Fibroblast of lung (primary cell): ENCODE data around the gene C17orf107. TPM values are rescaled to one million over a fixed set of nuclear protein-coding genes. Genes with fewer than 3 reads are reported as not detected.

ENCODE experiments used
- DNase-seq, 2 donors: peaks; one replicate each; pipeline versions ENCODE4 v3.0.0 to v3.0.0-alpha.2; 2010; ENCODE audit warnings: low read depth in 2 of 2
- H2AFZ ChIP-seq: 2 replicates; pipeline ENCODE4 v1.5.1; 2012; ENCODE audit warnings: low read length, control low read depth, inconsistent platforms
- H3K27ac ChIP-seq: 2 replicates; pipeline ENCODE4 v1.5.1; 2011; ENCODE audit warnings: low read length, control low read depth; ENCODE audit not compliant: insufficient read depth
- H3K27me3 ChIP-seq: 2 replicates; pipeline ENCODE4 v1.5.1; 2011; ENCODE audit warnings: mild to moderate bottlenecking, low read length; ENCODE audit not compliant: control insufficient read depth, insufficient read depth
- H3K36me3 ChIP-seq: 2 replicates; pipeline ENCODE4 v1.5.1; 2011; ENCODE audit warnings: low read length; ENCODE audit not compliant: control insufficient read depth, insufficient read depth
- H3K4me1 ChIP-seq: 2 replicates; pipeline ENCODE4 v1.5.1; 2011; ENCODE audit warnings: low read length; ENCODE audit not compliant: control insufficient read depth, insufficient read depth; ENCODE audit errors: extremely low read depth
- H3K4me2 ChIP-seq: 2 replicates; pipeline ENCODE4 v1.5.1; 2011; ENCODE audit warnings: low read length, control low read depth; ENCODE audit not compliant: insufficient read depth; ENCODE audit errors: extremely low read depth
- H3K4me3 ChIP-seq, 4 experiments: fragments of 200-600 bp in 1 of 4; sonication (generic) in 1 of 4; replicated peaks in 1 of 4; 2 replicates each; pipeline ENCODE4 v1.5.1; 2011 to 2016; ENCODE audit warnings: low read length in 4 of 4, low read depth in 3 of 4, mild to moderate bottlenecking in 3 of 4, control low read depth in 2 of 4, inconsistent platforms in 1 of 4, mixed read lengths in 1 of 4; ENCODE audit not compliant: insufficient read depth in 1 of 4; ENCODE audit errors: control extremely low read depth in 1 of 4
- H3K79me2 ChIP-seq: 2 replicates; pipeline ENCODE4 v1.5.1; 2012; ENCODE audit warnings: mild to moderate bottlenecking, low read length, inconsistent platforms; ENCODE audit not compliant: control insufficient read depth, insufficient read depth
- H3K9ac ChIP-seq: 2 replicates; pipeline ENCODE4 v1.5.1; 2011; ENCODE audit warnings: mild to moderate bottlenecking, low read length, control low read depth; ENCODE audit not compliant: insufficient read depth
- H3K9me3 ChIP-seq: 2 replicates; pipeline ENCODE4 v1.5.1; 2012; ENCODE audit warnings: low read depth, low read length; ENCODE audit not compliant: control insufficient read depth, insufficient read depth
- H4K20me1 ChIP-seq: 2 replicates; pipeline ENCODE4 v1.5.1; 2011; ENCODE audit warnings: low read length; ENCODE audit not compliant: control insufficient read depth, insufficient read depth; ENCODE audit errors: extremely low read depth
- EZH2 ChIP-seq: IDR thresholded peaks from 2 replicates; pipeline ENCODE4 v1.5.1; 2012; ENCODE audit warnings: low read length, control low read depth, mild to moderate bottlenecking; ENCODE audit errors: missing control alignments
- polyA plus RNA-seq, 2 donors: library from polyadenylated mRNA; depleted of rRNA in 1 of 2; stranded (reverse) in 1 of 2; unstranded in 1 of 2; fragments of >200 nt; gene quantifications; 2 replicates each; pipeline ENCODE4 v1.2.1, GENCODE V29; 2011 to 2012; ENCODE audit warnings: missing spikeins in 1 of 2
- total RNA-seq: library from RNA; depleted of rRNA; stranded (reverse); fragments of >200 nt; gene quantifications from 2 replicates; pipeline ENCODE4 v1.2.1, GENCODE V29; 2014
- TF ChIP-seq, protein P1 (sequence below), 2 donors: IDR thresholded peaks in 1 of 2; conservative IDR thresholded peaks in 1 of 2; 1 replicate in 1 of 2; 2 replicates in 1 of 2; pipeline ENCODE4 v1.5.1; 2011 to 2012; ENCODE audit warnings: low read length in 2 of 2, control low read depth in 1 of 2, inconsistent platforms in 1 of 2, low read depth in 1 of 2, mild to moderate bottlenecking in 1 of 2

C17orf107 gene
- total and polyA plus RNA-seq, 2 donors (not counting 1 experiment from before 2014, with no cell fraction given): 0.67 to 1.8 TPM

DNA sequence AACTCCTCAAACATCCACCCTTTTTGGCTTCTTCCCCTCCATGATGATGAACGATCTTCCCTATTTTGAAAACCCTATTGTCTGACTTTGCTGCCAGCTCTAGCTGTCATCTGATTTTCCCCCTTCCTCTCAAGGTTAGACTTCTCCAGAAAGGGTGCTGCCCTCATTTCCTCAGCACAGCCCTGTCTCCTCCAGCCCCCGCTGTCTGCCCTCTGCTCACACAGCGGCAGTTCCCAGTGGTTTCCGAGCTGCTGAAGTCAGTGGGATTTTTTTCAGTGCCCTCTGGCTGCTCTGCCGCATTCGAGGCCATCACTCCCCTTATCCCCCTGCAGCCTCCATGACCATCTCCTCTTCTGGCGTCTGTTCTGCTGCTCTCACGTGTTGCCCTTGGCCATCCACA lies 26.6 kb upstream of the C17orf107 start:
- no peaks in the 10 kb centered on the region for H3K79me2 ChIP-seq
- H3K4me1 ChIP-seq: no peaks in the 10 kb centered on the region
- H2AFZ ChIP-seq: no peak overlapping the region
- H3K4me2 ChIP-seq: no peak overlapping the region
- no peak overlapping the region for H3K9ac ChIP-seq
- no peaks in the 10 kb centered on the region for H4K20me1 ChIP-seq
- H3K27me3 ChIP-seq: no peaks in the 10 kb centered on the region
- no peak for TF ChIP-seq EZH2
- TF ChIP-seq, protein P1, sequence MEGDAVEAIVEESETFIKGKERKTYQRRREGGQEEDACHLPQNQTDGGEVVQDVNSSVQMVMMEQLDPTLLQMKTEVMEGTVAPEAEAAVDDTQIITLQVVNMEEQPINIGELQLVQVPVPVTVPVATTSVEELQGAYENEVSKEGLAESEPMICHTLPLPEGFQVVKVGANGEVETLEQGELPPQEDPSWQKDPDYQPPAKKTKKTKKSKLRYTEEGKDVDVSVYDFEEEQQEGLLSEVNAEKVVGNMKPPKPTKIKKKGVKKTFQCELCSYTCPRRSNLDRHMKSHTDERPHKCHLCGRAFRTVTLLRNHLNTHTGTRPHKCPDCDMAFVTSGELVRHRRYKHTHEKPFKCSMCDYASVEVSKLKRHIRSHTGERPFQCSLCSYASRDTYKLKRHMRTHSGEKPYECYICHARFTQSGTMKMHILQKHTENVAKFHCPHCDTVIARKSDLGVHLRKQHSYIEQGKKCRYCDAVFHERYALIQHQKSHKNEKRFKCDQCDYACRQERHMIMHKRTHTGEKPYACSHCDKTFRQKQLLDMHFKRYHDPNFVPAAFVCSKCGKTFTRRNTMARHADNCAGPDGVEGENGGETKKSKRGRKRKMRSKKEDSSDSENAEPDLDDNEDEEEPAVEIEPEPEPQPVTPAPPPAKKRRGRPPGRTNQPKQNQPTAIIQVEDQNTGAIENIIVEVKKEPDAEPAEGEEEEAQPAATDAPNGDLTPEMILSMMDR (conservative IDR thresholded peaks at IDR 0.05 in 1 of 2, IDR thresholded peaks at IDR 0.05 in 1 of 2; ENCODE audit: low read depth in 1 of 2, low read length in 2 of 2): no peak
- no peak overlapping the region for H3K4me3 ChIP-seq
- H3K9me3 ChIP-seq: no peaks in the 10 kb centered on the region
- no peak for DNase-seq
- no peaks in the 10 kb centered on the region for H3K36me3 ChIP-seq
- H3K27ac ChIP-seq: no peak overlapping the region

DNA sequence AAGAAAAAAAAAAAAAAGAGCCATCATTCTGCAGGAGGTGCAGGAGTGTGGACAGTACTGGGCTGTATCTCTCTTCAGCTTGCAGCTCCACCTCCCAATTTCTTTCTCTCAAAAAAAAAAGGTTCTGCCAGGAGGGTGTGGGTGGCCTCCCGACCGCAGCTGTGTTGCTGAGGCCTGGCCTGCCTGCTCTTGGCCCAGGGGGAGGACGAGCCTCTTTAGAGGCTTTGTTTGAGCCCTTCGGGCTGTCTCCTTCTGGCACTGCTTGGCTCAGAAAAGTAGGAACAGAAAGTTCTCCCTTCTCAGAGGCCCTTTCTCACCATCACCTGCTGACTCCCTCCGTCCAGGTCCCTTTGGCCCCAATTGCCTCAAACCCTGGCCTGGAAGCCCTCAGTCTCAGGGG lies 22.2 kb upstream of the C17orf107 start:
- peaks cover 4% of the 10 kb centered on the region for H3K36me3 ChIP-seq
- H3K4me3 ChIP-seq: no peak overlapping the region
- H3K27ac ChIP-seq: no peak overlapping the region
- no peaks in the 10 kb centered on the region for H3K9me3 ChIP-seq
- no peaks in the 10 kb centered on the region for H3K27me3 ChIP-seq
- TF ChIP-seq EZH2: no peak
- DNase-seq: no peak
- H2AFZ ChIP-seq: no peak overlapping the region
- H3K79me2 ChIP-seq: no peaks in the 10 kb centered on the region
- H4K20me1 ChIP-seq: no peaks in the 10 kb centered on the region
- no peak overlapping the region for H3K9ac ChIP-seq
- no peaks in the 10 kb centered on the region for H3K4me1 ChIP-seq
- no peak overlapping the region for H3K4me2 ChIP-seq

DNA sequence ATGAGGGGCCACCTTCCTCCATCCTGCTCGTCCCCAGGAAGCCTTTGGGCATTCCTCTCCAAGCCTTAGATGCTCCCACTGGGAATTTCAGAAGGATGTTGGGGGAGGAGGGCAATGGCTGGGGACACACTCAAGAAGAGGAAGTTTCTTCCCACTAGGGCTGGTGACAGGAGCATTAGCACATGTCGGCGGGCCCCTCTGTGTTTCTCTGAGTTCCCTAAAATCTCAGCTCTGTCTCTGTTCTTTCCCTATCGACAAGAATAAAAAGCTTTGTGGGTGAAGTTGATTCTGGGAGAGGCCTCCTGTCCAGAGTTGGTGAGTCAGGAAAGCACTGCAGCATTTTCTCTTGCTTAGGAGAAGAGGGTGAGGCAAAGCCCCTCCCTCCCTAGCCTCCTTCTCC lies 19.7 kb upstream of the C17orf107 start:
- H3K27ac ChIP-seq: no peak overlapping the region
- H3K79me2 ChIP-seq: no peaks in the 10 kb centered on the region
- H3K9me3 ChIP-seq: no peaks in the 10 kb centered on the region
- H3K4me2 ChIP-seq: no peak overlapping the region
- no peaks in the 10 kb centered on the region for H3K27me3 ChIP-seq
- peaks cover 4% of the 10 kb centered on the region for H3K36me3 ChIP-seq
- no peak for DNase-seq
- no peak overlapping the region for H2AFZ ChIP-seq
- H3K9ac ChIP-seq: no peak overlapping the region
- no peaks in the 10 kb centered on the region for H3K4me1 ChIP-seq
- TF ChIP-seq, protein P1 (conservative IDR thresholded peaks at IDR 0.05 in 1 of 2, IDR thresholded peaks at IDR 0.05 in 1 of 2; ENCODE audit: low read depth in 1 of 2, low read length in 2 of 2): no peak
- TF ChIP-seq EZH2: no peak
- H3K4me3 ChIP-seq: no peak overlapping the region
- H4K20me1 ChIP-seq: no peaks in the 10 kb centered on the region
